HCEC 1CT (cell line): ENCODE results near the gene TOP2A.

ENCODE experiments used
- DNase-seq: peaks from one replicate; pipeline ENCODE4 v3.0.0-alpha.2; 2017

Gene TOP2A, protein sequence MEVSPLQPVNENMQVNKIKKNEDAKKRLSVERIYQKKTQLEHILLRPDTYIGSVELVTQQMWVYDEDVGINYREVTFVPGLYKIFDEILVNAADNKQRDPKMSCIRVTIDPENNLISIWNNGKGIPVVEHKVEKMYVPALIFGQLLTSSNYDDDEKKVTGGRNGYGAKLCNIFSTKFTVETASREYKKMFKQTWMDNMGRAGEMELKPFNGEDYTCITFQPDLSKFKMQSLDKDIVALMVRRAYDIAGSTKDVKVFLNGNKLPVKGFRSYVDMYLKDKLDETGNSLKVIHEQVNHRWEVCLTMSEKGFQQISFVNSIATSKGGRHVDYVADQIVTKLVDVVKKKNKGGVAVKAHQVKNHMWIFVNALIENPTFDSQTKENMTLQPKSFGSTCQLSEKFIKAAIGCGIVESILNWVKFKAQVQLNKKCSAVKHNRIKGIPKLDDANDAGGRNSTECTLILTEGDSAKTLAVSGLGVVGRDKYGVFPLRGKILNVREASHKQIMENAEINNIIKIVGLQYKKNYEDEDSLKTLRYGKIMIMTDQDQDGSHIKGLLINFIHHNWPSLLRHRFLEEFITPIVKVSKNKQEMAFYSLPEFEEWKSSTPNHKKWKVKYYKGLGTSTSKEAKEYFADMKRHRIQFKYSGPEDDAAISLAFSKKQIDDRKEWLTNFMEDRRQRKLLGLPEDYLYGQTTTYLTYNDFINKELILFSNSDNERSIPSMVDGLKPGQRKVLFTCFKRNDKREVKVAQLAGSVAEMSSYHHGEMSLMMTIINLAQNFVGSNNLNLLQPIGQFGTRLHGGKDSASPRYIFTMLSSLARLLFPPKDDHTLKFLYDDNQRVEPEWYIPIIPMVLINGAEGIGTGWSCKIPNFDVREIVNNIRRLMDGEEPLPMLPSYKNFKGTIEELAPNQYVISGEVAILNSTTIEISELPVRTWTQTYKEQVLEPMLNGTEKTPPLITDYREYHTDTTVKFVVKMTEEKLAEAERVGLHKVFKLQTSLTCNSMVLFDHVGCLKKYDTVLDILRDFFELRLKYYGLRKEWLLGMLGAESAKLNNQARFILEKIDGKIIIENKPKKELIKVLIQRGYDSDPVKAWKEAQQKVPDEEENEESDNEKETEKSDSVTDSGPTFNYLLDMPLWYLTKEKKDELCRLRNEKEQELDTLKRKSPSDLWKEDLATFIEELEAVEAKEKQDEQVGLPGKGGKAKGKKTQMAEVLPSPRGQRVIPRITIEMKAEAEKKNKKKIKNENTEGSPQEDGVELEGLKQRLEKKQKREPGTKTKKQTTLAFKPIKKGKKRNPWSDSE (N-terminal part only)

DNA sequence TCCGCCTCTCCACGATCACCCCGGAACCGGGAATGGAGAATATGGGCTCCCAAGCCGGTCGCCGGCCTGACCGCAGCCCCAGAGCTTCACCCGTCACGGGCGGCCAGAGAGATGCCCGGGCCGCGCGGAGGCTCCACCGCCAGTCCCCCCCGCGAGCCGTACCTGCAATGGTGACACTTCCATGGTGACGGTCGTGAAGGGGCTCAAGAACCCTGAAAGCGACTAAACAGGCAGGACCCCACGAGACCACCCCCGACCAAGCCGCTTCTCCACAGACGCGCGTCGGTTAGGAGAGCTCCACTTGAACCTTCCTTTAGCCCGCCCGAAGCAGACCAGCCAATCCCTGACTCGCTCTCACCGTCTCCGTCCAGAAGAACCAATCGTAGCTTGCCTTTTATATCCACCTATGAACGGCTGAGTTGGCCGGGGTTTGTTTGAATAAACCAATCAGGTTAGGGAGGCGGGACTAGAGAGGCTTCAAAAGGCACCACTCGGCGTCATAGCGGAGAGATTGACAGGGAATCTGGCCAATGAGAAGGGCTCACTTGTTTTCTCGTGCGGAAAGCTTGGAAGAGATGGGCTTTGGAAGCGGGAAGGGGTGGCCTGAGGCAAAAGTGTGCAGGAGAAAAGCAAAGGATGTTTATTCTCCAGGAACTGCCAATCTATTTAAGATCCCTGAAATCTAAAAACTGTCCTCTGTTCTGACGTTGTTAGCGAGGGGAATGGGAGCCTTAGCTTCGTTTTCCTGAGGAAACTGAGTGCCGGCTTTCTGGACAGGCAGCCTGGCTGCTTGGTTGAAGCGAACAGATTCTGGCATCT lies at the start of gene TOP2A:
Gene TOP2A (minus strand): TSS at position 288 of the 819 bp plus-strand sequence. CDS start 105 bp downstream, at position 183.
- peak; percentile 98 for DNase-seq

DNA sequence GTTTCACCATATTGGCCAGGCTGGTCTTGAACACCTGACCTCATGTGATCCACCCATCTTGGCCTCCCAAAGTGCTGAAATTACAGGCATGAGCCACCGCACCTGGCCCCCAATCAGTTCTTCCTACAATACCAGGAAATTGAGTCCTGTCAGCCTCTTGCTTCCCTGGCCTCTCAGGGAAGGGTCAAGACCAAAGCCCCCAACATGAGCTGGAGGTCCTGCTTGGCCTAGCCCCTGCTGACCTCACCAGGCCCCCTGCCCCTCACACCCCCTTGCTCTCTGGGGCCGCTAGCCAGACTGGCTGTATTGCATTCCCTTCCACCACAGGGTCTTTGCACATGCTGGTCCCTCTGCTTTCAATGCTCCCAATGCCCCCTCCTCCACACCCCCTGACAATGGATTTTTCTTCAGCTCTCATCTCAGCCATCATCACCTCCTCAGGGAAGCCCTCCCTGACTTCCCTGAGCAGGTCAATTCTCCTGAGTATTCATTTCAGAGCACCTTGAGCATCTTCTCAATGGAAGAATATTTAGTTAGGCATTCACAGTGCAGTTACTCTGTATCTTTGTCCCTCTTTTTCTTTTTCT lies 49.7 kb upstream of the TOP2A start:
- DNase-seq, result no peak

DNA sequence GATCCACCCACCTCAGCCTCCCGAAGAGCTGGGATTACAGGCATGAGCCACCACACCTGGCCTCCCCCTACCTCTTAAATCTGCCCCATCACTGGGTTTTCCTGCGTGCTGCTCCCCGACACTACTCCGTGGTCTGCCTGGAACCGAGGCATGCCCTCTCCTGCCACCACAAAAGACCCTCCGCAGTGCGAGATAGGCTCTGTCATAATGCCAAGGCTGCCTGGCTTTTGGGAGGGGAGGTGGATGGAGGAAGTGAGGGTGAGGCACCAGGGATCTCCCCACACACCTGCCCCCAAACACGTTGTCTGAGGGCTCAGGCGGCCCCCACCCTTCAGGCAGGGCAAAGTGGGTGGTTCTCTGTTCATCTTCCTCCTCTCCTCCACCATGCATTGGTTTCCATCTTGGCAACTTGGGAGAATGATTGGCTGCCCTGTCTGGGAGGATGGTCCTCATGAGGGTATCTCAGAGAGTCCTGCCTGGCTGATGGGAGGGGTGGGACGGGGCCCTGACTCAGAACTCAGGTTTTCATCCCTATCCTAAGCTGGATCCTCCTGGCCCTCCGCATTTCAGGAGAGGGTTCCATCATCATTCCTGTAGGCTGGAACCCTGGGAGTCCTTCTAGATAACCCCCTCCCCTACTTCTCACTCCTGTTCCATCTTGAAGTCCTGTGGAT lies 48.7 kb upstream of the TOP2A start:
- no peak for DNase-seq

DNA sequence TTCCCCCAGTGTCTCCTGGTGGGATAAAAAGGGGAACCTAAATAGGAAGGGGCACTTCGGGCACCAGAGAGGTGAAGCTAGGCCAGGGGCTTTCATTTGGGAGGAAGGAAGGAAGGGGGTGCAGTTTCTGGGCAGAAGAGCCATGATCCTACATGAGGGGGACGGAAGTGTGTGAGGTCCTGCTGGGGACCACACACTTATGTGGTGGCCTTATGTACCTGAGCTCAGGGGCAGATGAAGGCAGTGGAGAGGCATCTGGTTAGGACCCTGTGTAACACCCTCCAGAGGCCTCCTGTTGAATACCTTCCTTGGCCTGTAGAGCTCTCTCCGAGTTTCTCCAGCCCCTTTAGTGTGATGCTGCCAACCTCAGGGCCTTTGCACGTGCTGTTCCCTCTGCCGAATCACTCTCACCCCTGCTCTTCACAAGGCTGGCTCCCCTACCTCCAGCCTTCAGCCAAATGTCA lies 46.7 kb upstream of the TOP2A start:
- no peak for DNase-seq

DNA sequence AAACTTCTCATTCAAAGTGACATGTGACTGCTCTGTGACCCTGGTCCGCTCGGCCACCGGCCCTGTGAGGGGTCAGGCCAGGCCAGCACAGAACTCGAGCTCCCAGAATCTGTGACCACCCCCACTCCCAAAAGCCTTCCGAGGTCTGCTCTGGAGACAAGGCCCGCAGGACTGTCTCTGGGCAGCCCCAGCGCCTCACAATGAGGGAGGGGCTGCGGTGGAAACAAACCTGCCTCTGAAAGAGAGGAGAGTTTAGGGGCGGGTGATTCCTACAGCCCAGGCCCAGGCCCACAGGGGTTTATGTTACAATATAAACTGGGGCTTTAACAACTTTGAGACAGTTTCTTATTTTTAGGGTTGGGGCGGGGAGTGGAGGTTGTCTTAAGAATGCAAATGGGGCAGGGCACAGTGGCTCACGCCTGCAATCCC lies 45.4 kb upstream of the TOP2A start:
- DNase-seq, result no peak

DNA sequence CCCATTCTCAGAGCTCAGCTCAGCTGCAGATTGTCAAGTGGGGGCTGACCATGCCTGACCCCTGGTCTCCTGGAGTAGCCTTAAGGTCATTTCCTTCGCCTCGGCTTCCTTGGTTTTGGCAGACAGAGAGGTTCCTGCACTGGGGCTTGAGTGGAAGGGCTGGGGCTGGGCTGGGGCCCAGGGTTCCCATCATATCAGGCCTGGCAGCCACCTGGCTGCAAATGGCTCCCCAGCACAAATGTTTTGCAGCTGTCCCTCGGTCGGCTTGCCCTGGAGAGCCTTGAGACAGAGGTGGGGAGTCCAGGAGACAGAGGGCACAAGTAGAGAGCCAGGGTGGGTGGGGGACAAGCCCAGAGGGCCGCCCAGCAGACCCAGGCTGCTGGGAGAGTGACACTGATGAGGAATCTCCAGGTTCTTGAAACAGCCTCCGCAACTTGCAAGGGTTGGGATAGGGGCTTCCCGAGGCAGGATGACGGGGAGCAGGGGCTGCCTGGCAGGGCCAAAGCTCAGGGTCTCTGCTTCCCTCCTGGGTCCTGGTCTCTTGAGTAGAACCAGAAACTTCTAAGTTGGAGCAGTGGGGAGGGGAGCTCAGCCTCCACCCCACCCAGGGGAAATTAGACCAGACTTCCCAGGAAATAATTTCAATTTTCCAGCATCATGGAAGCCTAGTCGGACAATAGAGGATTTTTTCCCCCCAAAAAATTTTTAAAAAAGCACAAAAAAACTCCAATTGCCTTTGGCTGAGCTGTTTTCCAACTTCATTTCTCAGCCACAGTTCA lies 44.8 kb upstream of the TOP2A start:
- DNase-seq, result no peak

DNA sequence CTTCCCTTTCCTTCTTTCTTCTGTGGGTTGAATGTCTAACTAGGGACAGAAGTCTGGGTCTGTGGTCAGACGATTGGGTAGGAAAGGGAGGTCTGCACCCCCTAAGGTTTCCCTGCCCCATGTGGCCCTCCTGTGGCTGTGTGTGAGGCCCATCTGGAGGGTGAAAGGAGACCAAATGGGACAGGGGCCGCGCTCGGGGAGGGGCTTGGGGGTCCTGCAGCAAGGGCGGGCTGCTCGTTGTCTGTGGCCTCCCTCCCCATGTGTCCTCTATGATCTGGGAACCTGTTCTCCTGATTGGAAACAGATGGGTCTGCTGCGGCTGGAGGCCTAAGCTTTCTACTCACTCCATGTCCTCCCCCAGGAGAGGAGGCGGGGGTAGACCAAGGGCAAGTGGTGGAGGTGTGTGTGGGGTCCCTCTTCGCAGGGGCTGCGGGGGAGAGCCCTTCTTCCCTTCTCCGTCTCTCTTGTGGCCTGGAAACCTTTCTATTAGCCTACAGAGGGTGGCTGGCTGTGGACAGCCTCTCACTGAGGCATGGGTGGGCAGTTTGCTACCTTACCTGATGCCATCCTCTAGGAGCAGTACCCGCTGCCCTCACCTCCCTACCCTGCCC lies 44.1 kb upstream of the TOP2A start:
- no peak for DNase-seq

DNA sequence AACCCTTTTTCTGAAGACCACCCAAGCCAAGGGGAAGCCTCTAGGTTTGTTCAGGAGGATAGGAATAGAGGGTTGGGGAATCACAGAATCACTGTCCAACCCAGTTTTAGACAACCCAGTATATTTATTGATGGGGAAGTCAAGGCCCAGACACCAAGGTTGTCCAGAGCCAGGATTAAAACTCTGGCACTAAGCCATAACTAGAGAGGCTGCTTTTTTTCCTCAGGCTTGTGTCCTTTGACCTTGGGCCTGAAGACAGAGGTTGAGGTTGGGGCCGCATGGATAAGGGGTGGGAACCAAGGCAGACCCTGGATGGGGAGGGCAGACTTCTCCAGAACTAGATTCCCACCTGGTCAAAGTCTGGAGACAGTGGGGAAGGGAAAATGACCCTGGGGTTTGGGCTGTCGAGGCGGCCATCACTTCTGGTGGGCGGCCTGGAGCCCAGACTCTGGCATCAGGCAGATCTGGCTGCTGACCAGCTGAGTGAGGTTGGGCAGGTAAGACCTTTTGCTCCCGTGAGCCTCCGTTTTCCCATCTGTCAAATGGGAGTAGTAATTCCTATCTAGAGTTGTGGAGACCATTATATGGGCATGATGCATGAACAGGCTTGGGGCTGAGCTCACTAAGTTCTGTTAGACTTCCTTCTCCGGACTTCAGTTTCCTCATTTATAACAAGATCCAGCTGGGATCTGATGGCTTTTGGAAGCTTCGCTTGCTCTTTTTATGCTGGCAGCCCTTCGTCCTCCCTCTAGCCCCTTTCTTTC lies 43.5 kb upstream of the TOP2A start:
- no peak for DNase-seq

DNA sequence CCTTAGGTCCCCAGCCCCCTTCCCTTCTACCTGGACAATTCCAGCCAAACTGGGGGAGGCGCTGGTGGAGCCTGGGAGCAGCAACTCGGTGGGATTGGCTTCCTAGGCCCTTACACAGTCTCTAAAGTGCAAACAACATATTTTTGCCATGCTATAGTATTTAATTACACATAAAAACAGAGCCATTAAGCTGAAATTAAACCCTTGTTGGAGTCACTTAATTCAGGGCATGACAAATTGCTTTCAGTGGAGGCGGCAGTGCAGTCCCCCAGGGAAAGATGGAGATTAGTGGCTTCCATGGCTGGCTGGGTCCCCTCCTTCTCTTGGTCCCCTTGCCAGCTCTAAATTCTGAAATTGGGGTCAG lies 42.9 kb upstream of the TOP2A start:
- DNase-seq, result no peak

DNA sequence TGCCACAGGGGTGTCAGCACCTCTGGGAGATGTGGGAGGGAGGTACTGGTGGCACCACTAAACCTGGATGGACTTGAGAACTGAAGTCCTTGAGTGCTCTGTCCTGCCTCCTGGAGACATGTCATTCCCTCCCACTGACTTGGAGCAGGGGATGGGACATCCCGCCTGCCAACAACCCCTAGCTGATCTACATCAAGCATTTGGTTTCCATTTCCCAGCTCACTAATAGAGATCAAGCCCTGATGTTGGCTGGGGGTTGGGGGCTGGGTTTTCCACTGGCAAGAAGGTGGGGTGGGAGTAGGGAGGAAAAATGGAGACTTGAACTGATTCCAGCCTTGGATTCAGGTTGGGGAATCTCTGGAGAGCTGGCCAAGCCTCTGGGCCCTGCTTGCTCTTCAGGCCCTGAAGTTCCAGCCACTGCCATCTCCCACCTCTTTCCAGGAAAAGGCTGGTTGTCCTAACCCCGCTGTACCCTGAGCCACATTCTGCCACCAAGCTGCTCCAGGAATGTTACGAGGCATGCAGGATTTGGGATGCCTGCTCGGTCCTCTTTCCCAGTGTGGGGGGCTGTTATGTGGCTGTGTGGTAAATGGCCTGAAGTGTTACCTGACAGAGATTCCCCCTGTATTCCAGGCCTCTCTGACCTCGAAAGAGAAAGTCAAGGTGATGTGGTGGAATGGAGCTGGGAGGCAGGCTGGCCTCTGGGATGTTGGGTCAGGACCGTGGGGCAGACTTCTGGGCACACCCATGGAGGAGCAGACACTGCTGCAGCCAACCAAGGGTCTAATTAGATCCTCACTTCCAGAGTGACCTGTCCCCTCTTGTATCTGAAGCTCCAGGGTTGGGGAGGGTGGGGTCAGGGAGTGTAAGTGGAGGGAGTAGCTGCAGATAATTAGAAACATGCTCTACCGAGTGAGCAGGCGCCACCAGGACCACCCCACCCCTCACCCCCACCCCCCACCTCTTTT lies 42.2 kb upstream of the TOP2A start:
- DNase-seq, result no peak

DNA sequence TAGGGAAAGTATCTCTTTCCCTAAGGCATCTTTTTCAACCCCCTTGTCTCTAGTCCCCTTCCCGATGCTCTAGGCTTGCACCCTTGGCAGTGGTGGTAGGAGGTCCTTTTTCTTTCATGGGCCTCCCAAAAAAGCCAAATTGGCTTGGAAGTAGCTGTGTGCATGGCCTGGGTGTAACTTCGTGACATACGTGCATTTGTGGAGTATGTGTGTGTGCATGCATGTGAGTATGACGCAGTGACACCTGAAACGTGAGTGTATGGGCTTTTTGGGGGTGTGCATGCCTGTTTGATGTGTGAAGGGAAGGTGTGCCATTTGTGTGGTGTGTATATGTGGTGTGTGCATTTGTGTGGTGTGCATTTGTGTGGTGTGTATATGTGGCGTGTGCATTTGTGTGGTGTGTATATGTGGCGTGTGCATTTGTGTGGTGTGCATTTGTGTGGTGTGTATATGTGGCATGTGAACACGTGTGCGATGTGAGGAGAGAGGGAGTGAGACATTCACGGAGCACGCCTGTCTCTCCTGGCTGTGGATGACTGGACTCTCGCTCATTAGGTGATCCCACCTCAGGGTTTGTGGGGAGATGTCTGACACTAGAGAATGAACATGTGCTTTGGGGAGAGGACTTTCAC lies 41.3 kb upstream of the TOP2A start:
- DNase-seq, result no peak

DNA sequence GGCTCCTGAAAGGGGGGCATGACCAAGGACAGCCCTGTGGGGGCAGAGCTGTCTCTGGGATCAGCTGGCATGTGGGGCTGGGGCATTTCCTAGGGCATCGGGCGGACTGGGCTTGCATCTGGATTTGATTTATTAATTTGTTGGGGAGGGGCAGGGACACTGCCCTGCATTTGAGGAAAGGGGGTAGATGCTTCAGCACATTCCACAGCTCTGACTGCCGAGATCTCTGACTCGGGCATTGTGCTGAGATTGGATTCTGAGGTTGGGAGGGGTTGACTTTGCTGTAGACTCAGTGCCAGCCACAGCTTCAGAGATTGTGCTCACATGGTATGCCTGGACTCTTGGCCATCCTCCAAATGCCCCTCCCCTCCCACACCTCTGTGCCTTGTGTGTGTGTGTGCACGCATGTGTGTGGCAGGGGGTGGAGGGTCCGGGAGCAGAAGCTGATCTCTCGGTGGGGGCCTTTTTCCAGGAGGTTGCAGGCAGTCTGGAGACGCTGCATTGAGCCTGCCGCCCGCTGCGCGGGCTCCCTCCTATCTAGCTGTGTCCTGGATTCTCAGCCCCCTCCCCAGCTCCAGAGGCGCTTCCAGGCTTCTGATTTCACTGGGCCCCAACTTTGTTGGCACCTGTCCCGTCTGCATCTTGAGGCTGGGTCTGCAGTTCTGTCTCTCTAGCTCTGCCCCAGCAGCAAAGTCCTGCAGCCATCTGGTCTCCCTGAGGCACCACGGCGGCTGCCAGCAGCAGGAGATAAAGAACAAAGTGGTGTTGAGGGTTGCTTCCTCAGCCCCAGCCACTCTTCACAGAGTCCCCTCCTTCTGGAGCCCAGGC lies 40.5 kb upstream of the TOP2A start:
- DNase-seq, result peak; percentile 50

DNA sequence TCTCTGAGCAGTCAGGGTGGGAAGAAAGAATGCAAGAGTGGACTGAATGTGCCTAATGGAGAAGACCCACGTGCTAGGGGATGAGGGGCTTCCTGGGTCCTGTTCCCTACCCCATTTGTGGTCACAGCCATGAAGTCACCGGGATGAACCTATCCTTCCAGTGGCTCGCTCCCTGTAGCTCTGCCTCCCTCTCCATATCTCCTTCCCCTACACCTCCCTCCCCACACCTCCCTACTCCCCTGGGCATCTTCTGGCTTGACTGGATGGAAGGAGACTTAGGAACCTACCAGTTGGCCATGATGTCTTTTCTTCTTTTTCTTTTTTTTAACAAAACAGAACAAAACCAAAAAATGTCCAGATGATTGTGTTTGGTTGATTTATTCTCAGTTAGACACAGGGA lies 39.7 kb upstream of the TOP2A start:
- DNase-seq, result no peak

DNA sequence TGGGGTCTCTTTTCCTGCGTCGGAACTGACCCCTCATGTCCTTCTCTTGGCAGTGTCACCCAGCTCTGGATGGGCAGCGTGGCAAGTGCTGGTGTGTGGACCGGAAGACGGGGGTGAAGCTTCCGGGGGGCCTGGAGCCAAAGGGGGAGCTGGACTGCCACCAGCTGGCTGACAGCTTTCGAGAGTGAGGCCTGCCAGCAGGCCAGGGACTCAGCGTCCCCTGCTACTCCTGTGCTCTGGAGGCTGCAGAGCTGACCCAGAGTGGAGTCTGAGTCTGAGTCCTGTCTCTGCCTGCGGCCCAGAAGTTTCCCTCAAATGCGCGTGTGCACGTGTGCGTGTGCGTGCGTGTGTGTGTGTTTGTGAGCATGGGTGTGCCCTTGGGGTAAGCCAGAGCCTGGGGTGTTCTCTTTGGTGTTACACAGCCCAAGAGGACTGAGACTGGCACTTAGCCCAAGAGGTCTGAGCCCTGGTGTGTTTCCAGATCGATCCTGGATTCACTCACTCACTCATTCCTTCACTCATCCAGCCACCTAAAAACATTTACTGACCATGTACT lies 38.8 kb upstream of the TOP2A start:
- no peak for DNase-seq

DNA sequence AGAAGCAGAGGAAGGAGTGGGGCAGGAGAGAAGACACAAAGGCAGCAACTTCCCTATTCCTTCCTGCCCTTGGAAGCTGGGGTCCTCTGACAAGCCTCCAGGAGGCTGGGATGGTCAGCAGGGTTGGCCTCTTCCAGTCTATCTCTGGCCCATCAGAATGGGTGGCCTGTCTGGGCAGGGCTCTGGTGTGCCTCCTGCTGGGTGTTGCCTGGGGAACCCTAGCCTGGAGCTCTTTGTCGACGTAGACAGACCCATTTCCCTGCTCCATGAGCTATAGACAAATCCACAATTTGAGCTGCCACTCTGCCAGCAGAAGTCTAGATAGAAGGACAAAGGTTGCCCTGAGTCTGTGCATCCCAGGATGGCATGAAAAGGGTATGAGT lies 36.9 kb upstream of the TOP2A start:
- DNase-seq, result no peak
